Gastroesophageal sphincter (tissue), 4 donors: ENCODE data around the gene SAYSD1. TPM values are rescaled to one million over a fixed set of nuclear protein-coding genes. Genes with fewer than 3 reads are reported as not detected.

Experiments
- ATAC-seq: fragments of 150-250 bp; one replicate; pipeline ENCODE4 v1.9.1; 2016; ENCODE audit warnings: mild to moderate bottlenecking, moderate library complexity
- H3K27ac ChIP-seq, 4 donors: fragments of 200-600 bp; sonication (generic) in 3 of 4; 1 replicate in 3 of 4; 2 replicates in 1 of 4; pipeline ENCODE4 v1.5.1; 2016 to 2019
- H3K27me3 ChIP-seq: fragments of 200-600 bp; sonication (generic); one replicate; pipeline ENCODE4 v1.5.1; 2019
- H3K36me3 ChIP-seq, 2 donors: fragments of 200-600 bp; sonication (generic); one replicate each; pipeline ENCODE4 v1.5.1; 2019; ENCODE audit warnings: control low read depth in 1 of 2
- H3K4me1 ChIP-seq, 3 donors: fragments of 200-600 bp; sonication (generic); 1 replicate in 2 of 3; 2 replicates in 1 of 3; pipeline ENCODE4 v1.5.1; 2016 to 2019; ENCODE audit warnings: control low read depth in 2 of 3
- H3K4me3 ChIP-seq, 2 donors: fragments of 200-600 bp; sonication (generic); one replicate each; pipeline ENCODE4 v1.5.1; 2019; ENCODE audit warnings: mild to moderate bottlenecking in 1 of 2, moderate library complexity in 1 of 2
- H3K9me3 ChIP-seq, 3 donors: fragments of 200-600 bp; sonication (generic); one replicate each; pipeline ENCODE4 v1.5.1; 2017 to 2019; ENCODE audit warnings: control low read depth in 2 of 3
- CTCF ChIP-seq, 4 experiments: fragments of 200-600 bp in 2 of 4; fragments of 450-650 bp in 2 of 4; sonication (generic) in 1 of 4; IDR thresholded peaks; one replicate each; pipeline ENCODE4 v1.5.1; 2017 to 2019; ENCODE audit warnings: antibody characterized with exemption in 4 of 4, mild to moderate bottlenecking in 2 of 4, moderate library complexity in 2 of 4
- EP300 ChIP-seq: sonication (generic); formaldehyde crosslinking; IDR thresholded peaks from one replicate; pipeline ENCODE4 v1.6.1; 2017; ENCODE audit warnings: antibody characterized with exemption, mild to moderate bottlenecking
- POLR2A ChIP-seq, 2 donors: fragments of 450-650 bp; IDR thresholded peaks; one replicate each; pipeline ENCODE4 v1.6.1; 2017; ENCODE audit warnings: antibody characterized with exemption in 2 of 2, mild to moderate bottlenecking in 2 of 2, moderate library complexity in 1 of 2
- POLR2AphosphoS5 ChIP-seq: sonication (generic); formaldehyde crosslinking; IDR thresholded peaks from one replicate; pipeline ENCODE4 v1.6.1; 2017; ENCODE audit warnings: antibody characterized with exemption
- WGBS, 2 donors: methylation state at CpG; one replicate each; pipeline ENCODE4 v1.1.5; 2018; ENCODE audit warnings: low coverage in 1 of 2; 5-methylcytosine and 5-hydroxymethylcytosine counted together
- total RNA-seq, 4 donors: library from RNA; depleted of rRNA; stranded (reverse); fragments of >200 nt; gene quantifications; one replicate each; pipeline ENCODE4 v1.1.0, GENCODE V29; 2016

Gene SAYSD1
- total RNA-seq, 4 donors from 2014 or later: 16.4 to 23.2 (median 20.7) TPM

GRCh38 chr6:39080246-39080875 is 34.6 kb downstream of the SAYSD1 start:
- peaks cover 27% of the 10 kb centered on the region for H3K27me3 ChIP-seq
- no peak for ATAC-seq
- H3K4me3 ChIP-seq: no peak overlapping the region
- peaks cover 0 to 10% (median 0%) of the 10 kb centered on the region in 3 donors for H3K4me1 ChIP-seq
- no peaks in the 10 kb centered on the region for H3K9me3 ChIP-seq
- no peaks in the 10 kb centered on the region for H3K36me3 ChIP-seq
- no peak overlapping the region for H3K27ac ChIP-seq
- TF ChIP-seq EP300 (no peak), POLR2A (IDR thresholded peaks at IDR 0.05) (no peak), POLR2AphosphoS5 (no peak), CTCF (IDR thresholded peaks at IDR 0.05) (no peak)
- WGBS, 2 donors: 100% methylated on average over 1 of the region's 5 CpGs; no CpG with 5 or more reads in 1 of the 2 donors

GRCh38 chr6:39079197-39080125 is 35.5 kb downstream of the SAYSD1 start:
- Histone ChIP-seq H3K4me3 (no peak overlapping the region), H3K4me1 (peaks cover 0 to 6% (median 0%) of the 10 kb centered on the region in 3 donors), H3K27ac (no peak overlapping the region), H3K36me3 (no peaks in the 10 kb centered on the region), H3K9me3 (no peaks in the 10 kb centered on the region), H3K27me3 (peaks cover 20% of the 10 kb centered on the region)
- no peak for TF ChIP-seq POLR2A (IDR thresholded peaks at IDR 0.05)
- no peak for TF ChIP-seq POLR2AphosphoS5
- no peak for TF ChIP-seq CTCF (IDR thresholded peaks at IDR 0.05)
- ATAC-seq: no peak
- 87% methylated on average over 3 of the region's 8 CpGs; no CpG with 5 or more reads in 1 of the 2 donors for WGBS, 2 donors

- no peak for TF ChIP-seq POLR2A (IDR thresholded peaks at IDR 0.05)
- TF ChIP-seq POLR2AphosphoS5: no peak
- no peak for TF ChIP-seq CTCF (IDR thresholded peaks at IDR 0.05)
- TF ChIP-seq EP300: no peak
- H3K9me3 ChIP-seq: no peaks in the 10 kb centered on the region
- ATAC-seq: no peak
- no peaks in the 10 kb centered on the region for H3K36me3 ChIP-seq
- WGBS, 2 donors: no CpG with 5 or more reads among the region's 3 CpGs
- no peak overlapping the region for H3K4me3 ChIP-seq
- H3K27me3 ChIP-seq: peaks cover 12% of the 10 kb centered on the region
- no peak overlapping the region for H3K27ac ChIP-seq
- H3K4me1 ChIP-seq: no peaks in the 10 kb centered on the region
Measured at GRCh38 chr6:39078695-39079094, 36.3 kb downstream of the SAYSD1 start.

GRCh38 chr6:39077882-39078594 is 36.9 kb downstream of the SAYSD1 start:
- no peak for ATAC-seq
- H3K36me3 ChIP-seq: no peaks in the 10 kb centered on the region
- TF ChIP-seq POLR2A (IDR thresholded peaks at IDR 0.05) (no peak), CTCF (IDR thresholded peaks at IDR 0.05) (no peak), POLR2AphosphoS5 (no peak), EP300 (no peak)
- H3K27ac ChIP-seq: no peak overlapping the region
- WGBS, 2 donors: 60 to 79% methylated on average over 2 to 3 of the region's 11 CpGs
- no peak overlapping the region for H3K4me3 ChIP-seq
- no peaks in the 10 kb centered on the region for H3K9me3 ChIP-seq
- H3K4me1 ChIP-seq: no peaks in the 10 kb centered on the region
- peaks cover 6% of the 10 kb centered on the region for H3K27me3 ChIP-seq
